Islet precursor cell (in vitro differentiated cells): ENCODE results near the gene NR3C1.
A peak's percentile ranks its signal among the peaks of the same experiment; 100 is the strongest.

Experiments
- DNase-seq: peaks from one replicate; pipeline ENCODE4 v3.0.0-alpha.2; 2018

NR3C1 gene

GRCh38 chr5:143251190-143251589 lies 152.3 kb downstream of the NR3C1 start:
- no peak for DNase-seq

GRCh38 chr5:143249851-143250250 lies 153.6 kb downstream of the NR3C1 start:
- no peak for DNase-seq

- DNase-seq: no peak
These were observed 154.5 kb downstream of the NR3C1 start for GRCh38 chr5:143248822-143249579.

GRCh38 chr5:143248391-143248790 lies 155.1 kb downstream of the NR3C1 start:
- no peak for DNase-seq

- no peak for DNase-seq
These were observed 156.2 kb downstream of the NR3C1 start for GRCh38 chr5:143247134-143247815.

GRCh38 chr5:143245929-143246561 lies 157.4 kb downstream of the NR3C1 start:
- peak; percentile 94 for DNase-seq

- DNase-seq: no peak
These were observed 158.5 kb downstream of the NR3C1 start for GRCh38 chr5:143244990-143245389.

GRCh38 chr5:143244000-143244736 lies 159.3 kb downstream of the NR3C1 start:
- DNase-seq: peak; percentile 94

GRCh38 chr5:143243103-143243502 lies 160.4 kb downstream of the NR3C1 start:
- no peak for DNase-seq

GRCh38 chr5:143241892-143242291 lies 161.6 kb downstream of the NR3C1 start:
- DNase-seq: no peak

- peak; percentile 42 for DNase-seq
These were observed 163.5 kb downstream of the NR3C1 start for GRCh38 chr5:143239882-143240518.

- DNase-seq: no peak
These were observed 164.9 kb downstream of the NR3C1 start for GRCh38 chr5:143238620-143239019.

- DNase-seq: no peak
These were observed 165.8 kb downstream of the NR3C1 start for GRCh38 chr5:143237664-143238063.

GRCh38 chr5:143236682-143237081 lies 166.8 kb downstream of the NR3C1 start:
- no peak for DNase-seq

- no peak for DNase-seq
These were observed 168.1 kb downstream of the NR3C1 start for GRCh38 chr5:143235423-143235822.

GRCh38 chr5:143234162-143234842 lies 169.2 kb downstream of the NR3C1 start:
- DNase-seq: no peak

- DNase-seq: no peak
These were observed 170.5 kb downstream of the NR3C1 start for GRCh38 chr5:143233031-143233430.

- DNase-seq: no peak
These were observed 171.3 kb downstream of the NR3C1 start for GRCh38 chr5:143231973-143232812.

- no peak for DNase-seq
These were observed 172.1 kb downstream of the NR3C1 start for GRCh38 chr5:143231416-143231815.

GRCh38 chr5:143230676-143230996 lies 172.8 kb downstream of the NR3C1 start:
- no peak for DNase-seq
